Measurements from ENCODE around the gene TES. TPM values are rescaled to one million over a fixed set of nuclear protein-coding genes. Genes with fewer than 3 reads are reported as not detected.

The TES gene
- polyA plus RNA-seq, 1 donor (not counting 4 experiments of a cell fraction or from before 2014, with no cell fraction given), result 187 TPM

GRCh38 chr7:116185450-116185849 lies 24.9 kb upstream of the TES start:
- H3K79me2 ChIP-seq (ENCODE audit: control insufficient read depth, insufficient read depth, low read length), result no peaks in the 10 kb centered on the region
- no peaks in the 10 kb centered on the region for H3K9me3 ChIP-seq (ENCODE audit: control insufficient read depth, low read depth, low read length)
- H3K4me3 ChIP-seq (ENCODE audit: control insufficient read depth in 2 of 3, extremely low read depth in 1 of 3, insufficient read depth in 2 of 3, low read depth in 1 of 3, low read length in 3 of 3), result no peak overlapping the region
- no peak overlapping the region for H3K9ac ChIP-seq (ENCODE audit: control insufficient read depth, extremely low read depth, insufficient read depth, low read length)
- no peak for FAIRE-seq
- H2AFZ ChIP-seq (ENCODE audit: control insufficient read depth, low read length), result no peak overlapping the region
- H3K9me1 ChIP-seq (ENCODE audit: control insufficient read depth, extremely low read depth, insufficient read depth, low read length), result no peaks in the 10 kb centered on the region
- no peaks in the 10 kb centered on the region for H4K20me1 ChIP-seq (ENCODE audit: control insufficient read depth, extremely low read depth, insufficient read depth, low read length)
- H3K27ac ChIP-seq (ENCODE audit: control insufficient read depth, insufficient read depth, low read length), result no peak overlapping the region
- TF ChIP-seq EZH2 (IDR thresholded peaks at IDR 0.05; ENCODE audit: low read length), result no peak
- TF ChIP-seq CTCF (optimal IDR thresholded peaks at IDR 0.05 in 1 of 3, IDR thresholded peaks at IDR 0.05 in 1 of 3, conservative IDR thresholded peaks at IDR 0.05 in 1 of 3; ENCODE audit: extremely low read depth in 1 of 3, insufficient read depth in 2 of 3, low read length in 3 of 3), result no peak
- H3K4me1 ChIP-seq (ENCODE audit: control insufficient read depth, extremely low read depth, insufficient read depth, low read length), result no peaks in the 10 kb centered on the region
- H3K4me2 ChIP-seq (ENCODE audit: control insufficient read depth, extremely low read depth, insufficient read depth, low read depth, low read length), result no peak overlapping the region
- no peaks in the 10 kb centered on the region for H3K36me3 ChIP-seq (ENCODE audit: control insufficient read depth in 2 of 2, extremely low read depth in 1 of 2, insufficient read depth in 2 of 2, low read length in 2 of 2)
- no peak for DNase-seq (ENCODE audit: low read depth, low spot score)
- H3K27me3 ChIP-seq (ENCODE audit: control insufficient read depth, extremely low read depth, insufficient read depth, low read length), result no peaks in the 10 kb centered on the region
- dilution Hi-C loops (cut with MboI; ENCODE audit: extremely low pct_ligation_motif_present, low sequenced_read_pairs), result no loop called here

GRCh38 chr7:116185956-116186355 lies 24.4 kb upstream of the TES start:
- DNase-seq (ENCODE audit: low read depth, low spot score), result no peak
- Histone ChIP-seq H3K27me3 (ENCODE audit: control insufficient read depth, extremely low read depth, insufficient read depth, low read length) (no peaks in the 10 kb centered on the region), H3K36me3 (ENCODE audit: control insufficient read depth in 2 of 2, extremely low read depth in 1 of 2, insufficient read depth in 2 of 2, low read length in 2 of 2) (no peaks in the 10 kb centered on the region), H3K9ac (ENCODE audit: control insufficient read depth, extremely low read depth, insufficient read depth, low read length) (no peak overlapping the region), H3K9me3 (ENCODE audit: control insufficient read depth, low read depth, low read length) (no peaks in the 10 kb centered on the region), H3K4me1 (ENCODE audit: control insufficient read depth, extremely low read depth, insufficient read depth, low read length) (no peaks in the 10 kb centered on the region), H3K9me1 (ENCODE audit: control insufficient read depth, extremely low read depth, insufficient read depth, low read length) (no peaks in the 10 kb centered on the region), H4K20me1 (ENCODE audit: control insufficient read depth, extremely low read depth, insufficient read depth, low read length) (no peaks in the 10 kb centered on the region), H3K79me2 (ENCODE audit: control insufficient read depth, insufficient read depth, low read length) (no peaks in the 10 kb centered on the region), H3K4me2 (ENCODE audit: control insufficient read depth, extremely low read depth, insufficient read depth, low read depth, low read length) (no peak overlapping the region), H2AFZ (ENCODE audit: control insufficient read depth, low read length) (no peak overlapping the region), H3K27ac (ENCODE audit: control insufficient read depth, insufficient read depth, low read length) (no peak overlapping the region), H3K4me3 (ENCODE audit: control insufficient read depth in 2 of 3, extremely low read depth in 1 of 3, insufficient read depth in 2 of 3, low read depth in 1 of 3, low read length in 3 of 3) (no peak overlapping the region)
- TF ChIP-seq EZH2 (IDR thresholded peaks at IDR 0.05; ENCODE audit: low read length), result no peak
- no peak for TF ChIP-seq CTCF (optimal IDR thresholded peaks at IDR 0.05 in 1 of 3, IDR thresholded peaks at IDR 0.05 in 1 of 3, conservative IDR thresholded peaks at IDR 0.05 in 1 of 3; ENCODE audit: extremely low read depth in 1 of 3, insufficient read depth in 2 of 3, low read length in 3 of 3)
- dilution Hi-C loops (cut with MboI; ENCODE audit: extremely low pct_ligation_motif_present, low sequenced_read_pairs), result no loop called here
- FAIRE-seq, result no peak
